GM12878 (cell line): ENCODE results near the gene LRP5.

Experiments
- ATF3 ChIP-seq: IDR thresholded peaks from 2 replicates; pipeline ENCODE4 v1.6.1; 2011; ENCODE audit warnings: low read depth, mild to moderate bottlenecking, low read length, moderate library complexity, borderline replicate concordance; ENCODE audit errors: extremely low read depth
- CTCF ChIP-seq, 3 experiments: IDR thresholded peaks in 2 of 3; conservative IDR thresholded peaks in 1 of 3; 2 replicates each; pipeline ENCODE4 v1.5.1; 2011; ENCODE audit warnings: low read depth in 3 of 3, low read length in 3 of 3, mild to moderate bottlenecking in 3 of 3, control low read depth in 2 of 3, moderate library complexity in 2 of 3, inconsistent platforms in 1 of 3, mixed read lengths in 1 of 3; ENCODE audit not compliant: control insufficient read depth in 2 of 3, insufficient read depth in 1 of 3; ENCODE audit errors: extremely low read depth in 1 of 3
- EZH2 ChIP-seq: IDR thresholded peaks from 2 replicates; pipeline ENCODE4 v1.6.1; 2012; ENCODE audit warnings: low read depth, mild to moderate bottlenecking, control low read depth, inconsistent platforms, low read length, borderline replicate concordance; ENCODE audit not compliant: control insufficient read depth
- JUNB ChIP-seq: IDR thresholded peaks from 2 replicates; pipeline ENCODE4 v1.6.1; 2016; ENCODE audit warnings: antibody characterized with exemption, mild to moderate bottlenecking
- MEF2A ChIP-seq: IDR thresholded peaks from 2 replicates; pipeline ENCODE4 v1.6.1; 2011; ENCODE audit warnings: low read depth, mild to moderate bottlenecking, low read length, moderate library complexity; ENCODE audit not compliant: insufficient read depth
- PBX3 ChIP-seq: IDR thresholded peaks from 2 replicates; pipeline ENCODE4 v1.6.1; 2011; ENCODE audit warnings: mild to moderate bottlenecking, low read depth, low read length, moderate library complexity; ENCODE audit not compliant: insufficient replicate concordance
- POLR2A ChIP-seq: IDR thresholded peaks from 2 replicates; pipeline ENCODE4 v1.6.1; 2011; ENCODE audit warnings: low read depth, mild to moderate bottlenecking, low read length
- POLR2AphosphoS5 ChIP-seq: IDR thresholded peaks from 2 replicates; pipeline ENCODE4 v1.6.1; 2011; ENCODE audit warnings: mild to moderate bottlenecking, low read length, inconsistent platforms
- SIN3A ChIP-seq: IDR thresholded peaks from 2 replicates; pipeline ENCODE4 v1.6.1; 2012; ENCODE audit warnings: low read depth, low read length, improper control_type of control experiment
- SP1 ChIP-seq: IDR thresholded peaks from one replicate; pipeline ENCODE4 v1.6.1; 2011; ENCODE audit warnings: low read depth, low read length

GRCh38 chr11:68364581-68364980 is 52.2 kb downstream of the LRP5 start:
- no peak for TF ChIP-seq PBX3
- no peak for TF ChIP-seq EZH2
- TF ChIP-seq CTCF (IDR thresholded peaks at IDR 0.05 in 2 of 3, conservative IDR thresholded peaks at IDR 0.05 in 1 of 3; ENCODE audit: control insufficient read depth in 2 of 3, extremely low read depth in 1 of 3, insufficient read depth in 1 of 3, low read depth in 3 of 3, low read length in 3 of 3), result no peak
- TF ChIP-seq SP1, result no peak
- no peak for TF ChIP-seq POLR2A
- no peak for TF ChIP-seq MEF2A
- TF ChIP-seq ATF3, result no peak
- TF ChIP-seq POLR2AphosphoS5, result no peak
- TF ChIP-seq JUNB, result no peak
- no peak for TF ChIP-seq SIN3A
